Measurements from ENCODE around the gene SLC25A4.
"Not testable (repeated sequence)": the region's sequence is repeated elsewhere in the genome, so short reads cannot be mapped to it uniquely, and the experiment has no call there.

The SLC25A4 gene

DNA sequence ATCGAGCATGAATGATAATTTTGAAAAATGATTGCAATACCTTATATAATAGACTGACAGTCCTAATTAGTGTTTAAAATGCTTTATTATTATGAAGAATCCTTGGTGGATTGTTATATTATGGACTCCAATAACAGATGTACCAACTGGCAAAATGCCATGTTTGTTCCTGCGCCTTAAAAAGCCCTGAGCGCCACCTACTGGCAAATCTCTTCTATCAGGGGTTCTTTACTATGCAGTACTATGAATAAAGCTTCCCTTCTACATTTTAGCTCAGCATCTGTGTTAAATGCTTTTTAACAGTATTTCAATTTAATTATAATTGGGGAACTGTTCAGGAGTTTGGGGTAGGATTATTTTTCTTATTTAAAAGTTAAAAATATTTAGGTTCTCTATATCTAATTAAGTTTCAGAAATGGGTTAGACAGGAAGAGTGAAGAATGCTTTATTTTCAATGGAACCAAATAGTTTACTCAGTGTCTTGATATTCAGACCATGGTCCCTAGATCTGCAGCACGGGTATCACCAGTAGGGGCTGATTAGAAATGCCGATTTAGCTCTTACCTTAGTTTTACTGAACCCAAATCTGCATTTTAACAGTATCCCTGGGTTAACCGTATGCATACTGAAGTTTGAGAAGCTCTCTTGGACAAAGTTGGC is 40.7 kb downstream of the SLC25A4 start:
- DNase-seq (ENCODE audit: low spot score): peak; percentile 90

DNA sequence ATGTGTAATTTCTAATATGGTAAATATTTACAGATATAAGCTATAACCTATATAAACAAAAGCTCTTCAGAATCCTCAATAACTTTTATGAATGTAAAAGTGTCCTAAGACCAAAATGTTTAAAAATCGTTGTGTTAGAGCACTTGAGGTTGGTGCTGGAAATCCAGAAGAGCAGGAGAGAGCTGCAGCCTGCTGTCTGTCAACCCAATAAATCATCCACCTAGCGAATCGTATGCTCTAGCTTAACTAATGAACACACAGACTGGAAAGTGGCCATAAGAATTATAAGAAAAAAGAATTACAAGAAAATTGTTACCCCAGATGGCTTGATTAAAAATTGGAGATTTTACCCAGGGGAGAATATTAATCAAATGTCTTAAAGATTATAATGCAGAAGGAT is 43.7 kb downstream of the SLC25A4 start:
- DNase-seq (ENCODE audit: low spot score): no peak

DNA sequence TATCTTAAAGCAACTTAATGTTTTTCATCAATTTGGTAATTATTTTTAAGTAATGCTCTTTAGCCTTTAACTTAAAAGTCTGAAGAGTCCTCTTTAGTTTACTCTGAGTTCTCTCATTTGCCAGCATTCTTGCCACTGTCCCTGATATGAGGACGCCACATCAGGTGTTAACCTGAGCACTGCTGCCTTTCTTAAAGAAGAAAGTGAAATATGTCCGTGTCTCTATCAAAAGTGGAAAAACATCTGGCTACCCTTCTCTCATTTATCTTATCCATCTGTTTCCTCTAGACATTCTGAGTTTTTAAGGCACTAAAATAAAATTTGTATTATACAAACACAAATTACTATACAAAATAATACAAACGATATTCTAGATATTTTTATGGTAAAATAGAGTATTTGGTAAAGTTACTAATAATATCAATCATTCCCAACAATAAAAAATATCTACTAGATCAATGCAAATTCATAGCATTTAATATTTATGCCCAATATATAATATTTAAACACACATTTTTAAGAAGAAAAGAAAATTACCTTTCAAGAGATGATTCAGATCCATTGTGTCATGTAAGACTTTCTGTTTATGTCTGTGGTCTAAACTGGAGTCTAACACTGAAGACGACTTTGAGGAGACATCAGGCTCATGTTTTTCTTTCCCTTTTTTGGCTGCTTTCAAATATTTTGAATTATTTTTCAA is 46.7 kb downstream of the SLC25A4 start:
- DNase-seq (ENCODE audit: low spot score): no peak

DNA sequence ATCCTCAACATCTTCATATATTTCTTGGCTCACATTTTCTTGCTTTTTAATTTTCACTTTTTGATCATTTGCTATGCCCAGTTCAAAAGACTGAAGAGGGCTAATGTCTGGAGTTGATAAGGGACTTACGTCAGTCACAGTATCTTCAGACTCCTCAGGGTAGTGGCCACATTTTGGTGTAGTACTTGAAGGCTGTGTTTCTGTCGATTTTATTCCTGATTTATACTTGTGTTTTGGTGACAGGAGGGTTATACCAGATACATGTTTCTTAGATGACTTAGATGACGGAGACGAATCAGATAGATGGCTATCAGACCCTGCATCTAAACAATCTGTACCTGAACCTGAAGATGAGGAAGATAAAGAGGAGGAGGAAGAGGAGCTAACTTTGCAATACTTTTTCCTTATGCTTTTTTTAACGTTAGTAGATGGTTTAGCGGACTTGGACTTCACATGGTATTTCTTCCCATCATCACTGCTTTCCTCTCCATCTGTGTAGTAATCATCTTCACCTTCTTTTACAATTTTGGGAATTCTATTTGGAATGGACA is 47.3 kb downstream of the SLC25A4 start:
- no peak for DNase-seq (ENCODE audit: low spot score)

DNA sequence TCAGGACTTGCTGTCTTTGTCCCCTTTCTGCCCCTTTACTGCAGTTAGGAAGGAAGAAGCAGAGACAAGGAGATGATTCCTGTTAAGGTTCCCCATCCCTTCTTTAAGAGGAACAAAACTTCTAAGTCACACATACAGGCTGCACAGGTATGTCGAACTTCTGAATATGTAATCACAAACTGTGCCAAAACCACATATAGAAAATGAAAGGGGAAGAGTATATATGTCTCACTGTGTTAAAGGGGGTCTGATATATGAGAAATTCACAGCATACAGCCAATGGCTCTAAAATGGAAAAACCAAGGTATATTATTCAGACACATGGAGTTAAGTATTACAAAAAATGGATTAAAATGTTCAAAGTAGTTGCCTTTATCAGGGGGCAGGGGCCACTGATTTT is 49.0 kb downstream of the SLC25A4 start:
- no peak for DNase-seq (ENCODE audit: low spot score)

DNA sequence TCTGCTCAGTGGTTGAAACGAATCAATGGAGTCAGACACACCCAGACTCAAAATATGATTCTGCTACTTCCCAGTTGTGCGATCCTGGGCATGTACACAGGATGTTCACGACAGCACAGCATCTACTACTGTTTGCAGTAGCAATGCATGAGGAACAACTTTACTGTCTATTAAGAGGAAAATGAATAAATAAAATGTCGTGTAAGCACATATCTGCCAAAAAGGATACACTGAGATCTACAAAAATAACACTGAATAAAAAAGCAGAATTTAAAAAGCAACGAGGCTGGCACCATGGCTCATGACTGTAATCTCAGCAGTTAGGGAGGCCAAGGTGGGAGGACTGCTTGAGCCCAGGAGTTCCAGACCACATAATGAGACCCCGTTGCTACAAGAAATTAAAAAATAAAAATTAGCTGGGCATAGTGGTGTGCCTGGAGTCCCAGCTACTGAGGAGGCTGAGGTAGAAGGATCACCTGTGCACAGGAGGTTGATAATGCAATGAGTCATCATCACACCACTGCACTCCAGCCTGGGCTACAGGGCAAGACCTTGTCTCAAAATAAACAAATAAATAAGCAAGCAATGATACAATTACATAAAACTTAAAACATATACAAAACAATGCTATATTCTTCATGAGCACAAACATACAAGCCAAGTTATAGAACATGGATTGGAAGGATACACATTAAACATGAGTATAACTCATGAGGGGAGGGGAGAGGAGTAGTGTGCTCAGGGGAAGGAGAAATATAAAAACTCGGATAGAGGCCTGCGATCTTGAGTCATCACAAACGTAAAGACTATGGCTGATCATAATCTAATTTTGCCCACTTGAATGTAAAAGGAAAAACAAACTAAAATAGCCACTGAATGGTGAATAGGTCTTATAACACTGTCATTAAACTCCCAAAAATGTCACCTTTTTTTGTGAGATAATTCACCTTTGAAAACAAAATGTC is 52.1 kb downstream of the SLC25A4 start:
- no peak for DNase-seq (ENCODE audit: low spot score)

DNA sequence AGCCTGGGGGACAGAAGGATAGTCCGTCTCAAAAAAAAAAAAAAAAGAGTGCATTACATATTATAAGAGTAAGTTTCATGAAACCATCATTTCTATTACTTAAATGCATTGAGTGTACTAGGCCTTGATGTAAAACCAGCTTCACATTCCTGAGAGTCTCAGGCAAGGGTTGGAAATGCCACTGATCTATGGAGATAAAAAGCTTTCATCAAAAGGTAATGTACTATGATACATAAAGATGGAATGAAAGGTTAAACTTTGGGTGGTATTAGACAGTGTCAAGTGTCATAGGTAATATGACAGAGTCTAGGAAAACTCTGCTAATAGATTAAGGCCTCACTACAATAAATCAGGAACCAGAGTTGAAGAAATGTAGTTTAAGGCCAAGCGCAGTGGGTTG is 53.4 kb downstream of the SLC25A4 start:
- no peak for DNase-seq (ENCODE audit: low spot score)

DNA sequence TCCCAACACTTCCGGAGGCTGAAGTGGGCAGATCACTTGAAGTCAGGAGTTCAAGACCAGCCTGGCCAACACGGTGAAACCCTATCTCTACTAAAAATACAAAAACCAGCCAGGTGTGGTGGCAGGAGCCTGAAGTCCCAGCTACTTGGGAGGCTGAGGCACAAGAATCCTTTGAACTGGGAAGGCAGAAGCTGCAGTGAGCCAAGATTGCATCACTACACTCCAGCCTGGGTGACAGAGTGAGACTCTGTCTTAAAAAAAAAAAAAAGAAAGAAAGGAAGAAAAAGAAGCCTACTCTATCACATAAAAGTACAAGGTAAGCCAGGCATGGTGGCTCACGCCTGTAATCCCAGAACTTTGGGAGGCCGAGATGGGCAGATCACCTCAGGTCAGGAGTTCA is 55.1 kb downstream of the SLC25A4 start:
- DNase-seq (ENCODE audit: low spot score): not testable (repeated sequence)
